Measurements from ENCODE around the gene TXNDC11. TPM values are rescaled to one million over a fixed set of nuclear protein-coding genes. Genes with fewer than 3 reads are reported as not detected.

The TXNDC11 gene
- total and polyA plus RNA-seq, 2 donors (not counting 3 experiments of a cell fraction or from before 2014, with no cell fraction given) = 42.5 to 66.0 TPM

GRCh38 chr16:11692651-11693050 is 50.0 kb downstream of the TXNDC11 start:
- Histone ChIP-seq H3K9me3 (replicated peaks; ENCODE audit: control insufficient read depth, insufficient read depth, low read length) (no peaks in the 10 kb centered on the region), H3K9me1 (replicated peaks; ENCODE audit: control insufficient read depth, extremely low read depth, insufficient read depth, low read length) (no peaks in the 10 kb centered on the region), H3K27ac (ENCODE audit: insufficient read depth, low read depth, low read length) (no peak overlapping the region), H3K9ac (replicated peaks; ENCODE audit: extremely low read depth, insufficient read depth, low read length) (no peak overlapping the region), H3K4me2 (ENCODE audit: insufficient read depth, low read length) (no peak overlapping the region), H2AFZ (ENCODE audit: low read depth, low read length) (no peak overlapping the region), H4K20me1 (replicated peaks; ENCODE audit: control insufficient read depth, extremely low read depth, insufficient read depth, low read length) (no peaks in the 10 kb centered on the region), H3K36me3 (ENCODE audit: control insufficient read depth in 2 of 2, extremely low read depth in 1 of 2, insufficient read depth in 2 of 2, low read length in 2 of 2) (peaks cover 24 to 37% of the 10 kb centered on the region in 2 experiments), H3K4me1 (ENCODE audit: control insufficient read depth, extremely low read depth, insufficient read depth, low read length) (no peaks in the 10 kb centered on the region), H3K4me3 (replicated peaks in 1 of 3; ENCODE audit: insufficient read depth in 1 of 3, low read depth in 1 of 3, low read length in 3 of 3) (no peak overlapping the region), H3K79me2 (ENCODE audit: control insufficient read depth, insufficient read depth, low read length) (peaks cover 4% of the 10 kb centered on the region), H3K27me3 (ENCODE audit: control insufficient read depth in 2 of 2, insufficient read depth in 2 of 2, low read length in 2 of 2) (no peaks in the 10 kb centered on the region)
- dilution Hi-C loops (cut with MboI; ENCODE audit: extremely low pct_ligation_motif_present, low sequenced_read_pairs) = no loop called here
- TF ChIP-seq CTCF (IDR thresholded peaks at IDR 0.05; ENCODE audit: extremely low read depth in 1 of 2, insufficient read depth in 1 of 2, low read depth in 1 of 2, low read length in 2 of 2) = no peak
- no peak for TF ChIP-seq FOS (IDR thresholded peaks at IDR 0.05; ENCODE audit: borderline replicate concordance, insufficient read depth, low read length)
- TF ChIP-seq POLR2A (IDR thresholded peaks at IDR 0.05; ENCODE audit: low read depth, low read length) = no peak
- TF ChIP-seq JUN (IDR thresholded peaks at IDR 0.05; ENCODE audit: borderline replicate concordance, insufficient read depth, insufficient read length, low read depth) = no peak
- no peak for TF ChIP-seq MYC (IDR thresholded peaks at IDR 0.05; ENCODE audit: low read depth, low read length)
- TF ChIP-seq POLR2AphosphoS5 (IDR thresholded peaks at IDR 0.05; ENCODE audit: insufficient read depth, low read depth, low read length) = no peak
- no peak for TF ChIP-seq EZH2 (IDR thresholded peaks at IDR 0.05; ENCODE audit: borderline replicate concordance, low read depth, low read length, severe bottlenecking)
- TF ChIP-seq GATA2 (IDR thresholded peaks at IDR 0.05; ENCODE audit: insufficient read depth, insufficient read length, low read depth, low read length) = no peak
- TF ChIP-seq MAX (IDR thresholded peaks at IDR 0.05; ENCODE audit: insufficient read depth, insufficient read length) = no peak
- intact Hi-C loops (cut with micrococcal nuclease) = no loop called here
- CTCF ChIA-PET = interaction anchor here (1.4 kb wide), 1 partner anchor 22 kb away, joined by 5 read pairs; no protein-coding TSS in a partner anchor
- FAIRE-seq = no peak
- no TSS peak for BruUV-seq (replicated peaks)
- no peak for DNase-seq (ENCODE audit: low read depth, low spot score)
- POLR2A ChIA-PET = no interaction called here

Data from endothelial cell of umbilical vein (primary cell).